Gastroesophageal sphincter (tissue), 4 donors: ENCODE data around the gene DHX15. TPM values are rescaled to one million over a fixed set of nuclear protein-coding genes. Genes with fewer than 3 reads are reported as not detected.

Experiments
- ATAC-seq: fragments of 150-250 bp; one replicate; pipeline ENCODE4 v1.9.1; 2016; ENCODE audit warnings: mild to moderate bottlenecking, moderate library complexity
- H3K27ac ChIP-seq, 4 donors: fragments of 200-600 bp; sonication (generic) in 3 of 4; 1 replicate in 3 of 4; 2 replicates in 1 of 4; pipeline ENCODE4 v1.5.1; 2016 to 2019
- H3K27me3 ChIP-seq: fragments of 200-600 bp; sonication (generic); one replicate; pipeline ENCODE4 v1.5.1; 2019
- H3K36me3 ChIP-seq, 2 donors: fragments of 200-600 bp; sonication (generic); one replicate each; pipeline ENCODE4 v1.5.1; 2019; ENCODE audit warnings: control low read depth in 1 of 2
- H3K4me1 ChIP-seq, 3 donors: fragments of 200-600 bp; sonication (generic); 1 replicate in 2 of 3; 2 replicates in 1 of 3; pipeline ENCODE4 v1.5.1; 2016 to 2019; ENCODE audit warnings: control low read depth in 2 of 3
- H3K4me3 ChIP-seq, 2 donors: fragments of 200-600 bp; sonication (generic); one replicate each; pipeline ENCODE4 v1.5.1; 2019; ENCODE audit warnings: mild to moderate bottlenecking in 1 of 2, moderate library complexity in 1 of 2
- H3K9me3 ChIP-seq, 3 donors: fragments of 200-600 bp; sonication (generic); one replicate each; pipeline ENCODE4 v1.5.1; 2017 to 2019; ENCODE audit warnings: control low read depth in 2 of 3
- EP300 ChIP-seq: sonication (generic); formaldehyde crosslinking; IDR thresholded peaks from one replicate; pipeline ENCODE4 v1.6.1; 2017; ENCODE audit warnings: antibody characterized with exemption, mild to moderate bottlenecking
- POLR2A ChIP-seq, 2 donors: fragments of 450-650 bp; IDR thresholded peaks; one replicate each; pipeline ENCODE4 v1.6.1; 2017; ENCODE audit warnings: antibody characterized with exemption in 2 of 2, mild to moderate bottlenecking in 2 of 2, moderate library complexity in 1 of 2
- POLR2AphosphoS5 ChIP-seq: sonication (generic); formaldehyde crosslinking; IDR thresholded peaks from one replicate; pipeline ENCODE4 v1.6.1; 2017; ENCODE audit warnings: antibody characterized with exemption
- WGBS, 2 donors: methylation state at CpG; one replicate each; pipeline ENCODE4 v1.1.5; 2018; ENCODE audit warnings: low coverage in 1 of 2; 5-methylcytosine and 5-hydroxymethylcytosine counted together
- total RNA-seq, 4 donors: library from RNA; depleted of rRNA; stranded (reverse); fragments of >200 nt; gene quantifications; one replicate each; pipeline ENCODE4 v1.1.0, GENCODE V29; 2016
- TF ChIP-seq, protein P1 (sequence below), 4 experiments: fragments of 200-600 bp in 2 of 4; fragments of 450-650 bp in 2 of 4; sonication (generic) in 1 of 4; IDR thresholded peaks; one replicate each; pipeline ENCODE4 v1.5.1; 2017 to 2019; ENCODE audit warnings: antibody characterized with exemption in 4 of 4, mild to moderate bottlenecking in 2 of 4, moderate library complexity in 2 of 4

The DHX15 gene
- total RNA-seq, 4 donors from 2014 or later = 91.0 to 146 (median 118) TPM

DNA sequence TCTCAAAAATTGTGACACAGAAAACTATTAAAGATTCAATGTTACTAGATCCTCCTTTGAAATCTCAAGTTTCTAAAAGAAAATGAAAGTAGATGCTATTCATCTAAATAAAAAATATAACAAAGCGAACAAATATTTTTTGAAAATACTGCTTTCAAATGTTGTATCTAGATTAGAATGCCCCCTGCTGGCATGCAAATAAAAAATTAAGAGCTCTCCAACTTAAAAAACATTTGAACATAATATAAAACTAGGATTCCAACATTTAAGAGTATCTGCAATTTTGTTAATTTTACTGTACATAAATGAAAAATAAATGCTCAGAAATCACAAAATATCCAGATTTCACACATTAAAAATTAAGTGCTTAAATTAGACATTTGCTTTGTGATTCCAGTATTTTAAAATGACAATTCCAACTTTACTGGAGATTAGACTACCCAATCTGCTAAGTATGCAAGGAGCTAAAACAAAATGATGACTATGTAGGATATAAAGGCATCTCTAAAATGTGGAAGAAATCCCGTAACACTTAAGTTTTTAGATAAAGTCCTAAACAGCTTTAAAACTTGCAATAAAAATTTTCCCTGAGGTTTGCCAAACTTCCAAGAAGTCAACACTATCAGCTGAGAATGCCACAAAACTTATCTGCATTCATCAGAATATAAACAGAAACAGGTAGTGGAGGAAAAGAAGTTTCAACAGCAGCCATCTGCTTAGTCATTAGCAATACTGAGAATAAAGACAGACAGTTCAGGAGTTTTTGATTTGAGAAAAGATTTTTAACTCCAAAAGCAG lies 32.7 kb downstream of the DHX15 start:
- TF ChIP-seq, protein P1, sequence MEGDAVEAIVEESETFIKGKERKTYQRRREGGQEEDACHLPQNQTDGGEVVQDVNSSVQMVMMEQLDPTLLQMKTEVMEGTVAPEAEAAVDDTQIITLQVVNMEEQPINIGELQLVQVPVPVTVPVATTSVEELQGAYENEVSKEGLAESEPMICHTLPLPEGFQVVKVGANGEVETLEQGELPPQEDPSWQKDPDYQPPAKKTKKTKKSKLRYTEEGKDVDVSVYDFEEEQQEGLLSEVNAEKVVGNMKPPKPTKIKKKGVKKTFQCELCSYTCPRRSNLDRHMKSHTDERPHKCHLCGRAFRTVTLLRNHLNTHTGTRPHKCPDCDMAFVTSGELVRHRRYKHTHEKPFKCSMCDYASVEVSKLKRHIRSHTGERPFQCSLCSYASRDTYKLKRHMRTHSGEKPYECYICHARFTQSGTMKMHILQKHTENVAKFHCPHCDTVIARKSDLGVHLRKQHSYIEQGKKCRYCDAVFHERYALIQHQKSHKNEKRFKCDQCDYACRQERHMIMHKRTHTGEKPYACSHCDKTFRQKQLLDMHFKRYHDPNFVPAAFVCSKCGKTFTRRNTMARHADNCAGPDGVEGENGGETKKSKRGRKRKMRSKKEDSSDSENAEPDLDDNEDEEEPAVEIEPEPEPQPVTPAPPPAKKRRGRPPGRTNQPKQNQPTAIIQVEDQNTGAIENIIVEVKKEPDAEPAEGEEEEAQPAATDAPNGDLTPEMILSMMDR (IDR thresholded peaks at IDR 0.05) = peak in 3 of 4 experiments; percentile 15 to 35 (median 25)
- TF ChIP-seq POLR2A (IDR thresholded peaks at IDR 0.05) = no peak
- Histone ChIP-seq H3K9me3 (no peaks in the 10 kb centered on the region), H3K4me3 (no peak overlapping the region), H3K27me3 (no peaks in the 10 kb centered on the region), H3K27ac (no peak overlapping the region), H3K4me1 (peaks cover 0 to 58% (median 5%) of the 10 kb centered on the region in 3 donors), H3K36me3 (peaks cover 0 to 43% of the 10 kb centered on the region in 2 donors)
- WGBS, 2 donors = 52 to 63% methylated on average over 2 of the region's 2 CpGs
- no peak for ATAC-seq

GRCh38 chr4:24550441-24551175 lies 33.7 kb downstream of the DHX15 start:
- H3K36me3 ChIP-seq = peaks cover 0 to 43% of the 10 kb centered on the region in 2 donors
- H3K9me3 ChIP-seq = no peaks in the 10 kb centered on the region
- TF ChIP-seq, protein P1 (IDR thresholded peaks at IDR 0.05) = no peak
- TF ChIP-seq POLR2AphosphoS5 (no peak), EP300 (no peak), POLR2A (IDR thresholded peaks at IDR 0.05) (no peak)
- ATAC-seq = no peak
- H3K4me1 ChIP-seq = peaks cover 0 to 53% (median 5%) of the 10 kb centered on the region in 3 donors
- WGBS, 2 donors = 48 to 61% methylated on average over 5 to 6 of the region's 6 CpGs
- no peak overlapping the region for H3K27ac ChIP-seq
- no peak overlapping the region for H3K4me3 ChIP-seq
- no peaks in the 10 kb centered on the region for H3K27me3 ChIP-seq

GRCh38 chr4:24547979-24548378 lies 36.4 kb downstream of the DHX15 start:
- TF ChIP-seq POLR2A (IDR thresholded peaks at IDR 0.05) (no peak), EP300 (no peak), POLR2AphosphoS5 (no peak)
- TF ChIP-seq, protein P1 (IDR thresholded peaks at IDR 0.05) = no peak
- no peaks in the 10 kb centered on the region for H3K9me3 ChIP-seq
- no peak for ATAC-seq
- H3K27me3 ChIP-seq = no peaks in the 10 kb centered on the region
- 63 to 70% methylated on average over 1 to 2 of the region's 11 CpGs for WGBS, 2 donors
- peaks cover 0 to 68% (median 5%) of the 10 kb centered on the region in 3 donors for H3K4me1 ChIP-seq
- H3K4me3 ChIP-seq = no peak overlapping the region
- H3K27ac ChIP-seq = no peak overlapping the region
- H3K36me3 ChIP-seq = peaks cover 0 to 27% of the 10 kb centered on the region in 2 donors

- no peaks in the 10 kb centered on the region for H3K9me3 ChIP-seq
Measured at GRCh38 chr4:24544208-24544988, 40.0 kb downstream of the DHX15 start.

More at GRCh38 chr4:24544208-24544988, 40.0 kb downstream of the DHX15 start:
- Histone ChIP-seq H3K27ac (no peak overlapping the region), H3K36me3 (peaks cover 7 to 54% of the 10 kb centered on the region in 2 donors), H3K4me1 (peaks cover 0 to 36% (median 0%) of the 10 kb centered on the region in 3 donors), H3K27me3 (no peaks in the 10 kb centered on the region), H3K4me3 (no peak overlapping the region)
- ATAC-seq = no peak
- TF ChIP-seq, protein P1 (IDR thresholded peaks at IDR 0.05) = no peak
- TF ChIP-seq EP300 = no peak
- TF ChIP-seq POLR2A (IDR thresholded peaks at IDR 0.05) = no peak
- no peak for TF ChIP-seq POLR2AphosphoS5
- WGBS, 2 donors = 50 to 70% methylated on average over 3 to 4 of the region's 4 CpGs
